BLaER1 treated with 17β-estradiol and CSF1 and Interleukin-3, amounts not matched to agents 10 nM and 100 nM (cell line): ENCODE results near the gene FCRL4.

Source experiments
- H3K27ac ChIP-seq, 11 experiments: shearing (Covaris generic); formaldehyde crosslinking; 2 replicates each; pipeline ENCODE4 v1.8.1; 2022
- H3K27me3 ChIP-seq, 11 experiments: shearing (Covaris generic); formaldehyde crosslinking; 2 replicates each; pipeline ENCODE4 v1.8.1; 2022
- H3K36me3 ChIP-seq, 11 experiments: shearing (Covaris generic); formaldehyde crosslinking; 2 replicates each; pipeline ENCODE4 v1.8.1; 2022
- H3K4me1 ChIP-seq, 10 experiments: shearing (Covaris generic); formaldehyde crosslinking; 2 replicates each; pipeline ENCODE4 v1.8.1; 2022
- H3K4me2 ChIP-seq, 11 experiments: shearing (Covaris generic); formaldehyde crosslinking; 2 replicates each; pipeline ENCODE4 v1.8.1; 2022
- H3K4me3 ChIP-seq, 10 experiments: shearing (Covaris generic); formaldehyde crosslinking; 2 replicates each; pipeline ENCODE4 v1.8.1; 2022
- H3K9ac ChIP-seq, 11 experiments: shearing (Covaris generic); formaldehyde crosslinking; 2 replicates each; pipeline ENCODE4 v1.8.1; 2022
- H3K9me3 ChIP-seq, 11 experiments: shearing (Covaris generic); formaldehyde crosslinking; replicated peaks in 1 of 11; 2 replicates each; pipeline ENCODE4 v1.8.1; 2022
- H4K20me1 ChIP-seq, 11 experiments: shearing (Covaris generic); formaldehyde crosslinking; 2 replicates each; pipeline ENCODE4 v1.8.1; 2022
- Cebpa-rat ChIP-seq, 11 experiments: shearing (Covaris generic); IDR thresholded peaks; 2 replicates each; pipeline ENCODE4 v1.8.1; 2022

FCRL4 gene

DNA sequence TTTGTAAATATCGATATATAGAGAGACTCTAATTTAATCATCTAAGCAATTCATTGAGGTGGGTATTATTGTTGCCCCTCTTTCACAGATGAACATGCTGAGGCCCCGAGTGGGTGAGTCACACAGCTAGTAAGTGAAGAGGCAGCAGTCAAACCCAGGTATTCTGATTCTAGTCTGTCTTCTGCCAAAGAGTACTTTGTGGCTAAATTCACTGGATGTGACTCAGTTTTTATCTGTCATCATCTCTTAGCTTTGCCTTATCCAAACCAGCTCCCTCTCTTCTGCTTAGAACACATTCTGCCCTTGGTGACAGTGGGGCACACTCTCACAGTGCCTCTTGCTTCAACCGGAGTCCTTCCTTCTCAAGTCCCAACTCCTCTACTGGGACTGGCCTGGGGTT is 57.0 kb downstream of the FCRL4 start:
- Histone ChIP-seq H3K27ac (no peak overlapping the region), H3K4me3 (no peak overlapping the region), H3K9me3 (peaks cover 0 to 12% (median 7%) of the 10 kb centered on the region in 11 experiments; a peak in 8 of 22 replicates), H3K27me3 (no peaks in the 10 kb centered on the region), H4K20me1 (no peaks in the 10 kb centered on the region), H3K4me2 (no peak overlapping the region), H3K9ac (no peak overlapping the region), H3K36me3 (no peaks in the 10 kb centered on the region), H3K4me1 (no peaks in the 10 kb centered on the region)
- no peak for TF ChIP-seq Cebpa-rat (IDR thresholded peaks at IDR 0.05)

DNA sequence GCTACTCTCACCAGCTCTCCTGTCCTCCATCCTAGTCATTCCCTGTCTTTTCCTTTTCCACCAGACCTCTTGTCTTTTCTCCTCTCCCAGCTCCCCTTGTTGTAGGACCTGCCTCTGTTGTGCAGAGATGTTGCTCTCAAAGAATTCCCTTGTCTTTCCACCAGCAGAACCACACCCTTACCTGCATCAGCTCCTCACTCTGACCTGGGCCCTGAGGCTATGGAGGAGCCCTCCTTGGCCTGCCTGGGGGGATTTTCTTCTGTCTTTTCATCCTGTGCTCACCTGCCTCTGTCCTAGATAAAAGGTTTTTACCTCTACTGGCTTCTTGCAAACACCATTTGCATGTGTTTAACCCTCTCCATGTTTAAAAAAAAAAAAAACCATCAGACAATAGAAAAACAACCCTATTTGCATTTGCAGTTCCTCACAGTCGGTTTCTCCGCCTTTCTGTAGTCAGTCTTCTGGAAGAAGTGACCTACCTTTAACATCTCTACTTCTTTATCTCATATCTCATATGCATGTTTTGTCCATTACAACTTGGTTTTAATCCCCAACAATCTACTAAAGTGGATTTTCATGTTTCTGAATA is 57.6 kb downstream of the FCRL4 start:
- no peak for TF ChIP-seq Cebpa-rat (IDR thresholded peaks at IDR 0.05)
- Histone ChIP-seq H3K36me3 (no peaks in the 10 kb centered on the region), H3K27me3 (no peaks in the 10 kb centered on the region), H3K9ac (no peak overlapping the region), H3K4me2 (no peak overlapping the region), H3K4me3 (no peak overlapping the region), H3K4me1 (no peaks in the 10 kb centered on the region), H3K27ac (no peak overlapping the region), H4K20me1 (no peaks in the 10 kb centered on the region), H3K9me3 (peaks cover 0 to 12% (median 7%) of the 10 kb centered on the region in 11 experiments; a peak in 8 of 22 replicates)

DNA sequence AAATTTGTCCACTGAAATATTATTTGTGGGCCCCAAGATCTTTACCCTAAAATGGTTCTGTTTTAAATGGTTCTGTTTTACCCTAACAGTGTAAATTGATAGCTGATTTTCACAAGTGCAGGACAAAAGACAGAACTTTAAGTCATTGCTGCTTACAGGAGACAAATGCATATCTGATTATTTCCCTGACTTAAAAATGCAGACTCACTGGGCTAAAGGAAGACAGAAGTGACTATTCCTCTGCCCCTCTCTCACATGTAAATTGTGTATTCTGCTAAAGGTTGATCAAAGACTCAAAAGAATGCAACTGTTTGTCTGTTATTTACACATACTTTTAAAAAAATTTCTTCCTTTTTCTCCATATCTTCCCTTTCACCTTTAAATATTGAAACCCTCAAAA is 58.3 kb downstream of the FCRL4 start:
- no peak overlapping the region for H3K4me3 ChIP-seq
- no peaks in the 10 kb centered on the region for H3K36me3 ChIP-seq
- no peaks in the 10 kb centered on the region for H3K27me3 ChIP-seq
- no peak overlapping the region for H3K4me2 ChIP-seq
- no peaks in the 10 kb centered on the region for H3K4me1 ChIP-seq
- no peak overlapping the region for H3K27ac ChIP-seq
- H3K9me3 ChIP-seq: peaks cover 0 to 12% (median 7%) of the 10 kb centered on the region in 11 experiments; a peak in 8 of 22 replicates
- no peaks in the 10 kb centered on the region for H4K20me1 ChIP-seq
- no peak for TF ChIP-seq Cebpa-rat (IDR thresholded peaks at IDR 0.05)
- H3K9ac ChIP-seq: no peak overlapping the region

DNA sequence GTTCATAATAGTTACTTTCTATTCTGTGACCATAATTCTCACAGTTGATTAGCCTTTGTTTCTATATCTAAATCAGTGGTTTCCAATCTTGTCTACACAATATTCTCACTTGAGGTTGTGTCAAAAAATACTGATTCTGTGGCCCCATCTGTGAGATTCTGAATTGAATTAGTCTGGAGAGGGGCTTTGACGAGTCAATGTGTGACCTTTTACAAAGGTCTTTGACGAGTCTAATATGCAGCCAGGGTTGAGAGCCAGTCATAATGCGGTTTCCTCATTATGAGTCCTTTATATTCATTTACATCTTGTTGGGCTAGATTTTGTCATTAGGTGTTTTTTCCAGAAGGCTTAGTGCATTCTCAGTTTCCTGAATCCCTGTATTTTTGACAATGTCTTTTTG is 65.3 kb downstream of the FCRL4 start:
- Histone ChIP-seq H3K4me2 (no peak overlapping the region), H3K27me3 (no peaks in the 10 kb centered on the region), H4K20me1 (no peaks in the 10 kb centered on the region), H3K9me3 (peaks cover 0 to 6% (median 5%) of the 10 kb centered on the region in 11 experiments; a peak in 8 of 22 replicates), H3K4me1 (no peaks in the 10 kb centered on the region), H3K4me3 (no peak overlapping the region), H3K9ac (no peak overlapping the region), H3K27ac (no peak overlapping the region), H3K36me3 (no peaks in the 10 kb centered on the region)
- no peak for TF ChIP-seq Cebpa-rat (IDR thresholded peaks at IDR 0.05)

DNA sequence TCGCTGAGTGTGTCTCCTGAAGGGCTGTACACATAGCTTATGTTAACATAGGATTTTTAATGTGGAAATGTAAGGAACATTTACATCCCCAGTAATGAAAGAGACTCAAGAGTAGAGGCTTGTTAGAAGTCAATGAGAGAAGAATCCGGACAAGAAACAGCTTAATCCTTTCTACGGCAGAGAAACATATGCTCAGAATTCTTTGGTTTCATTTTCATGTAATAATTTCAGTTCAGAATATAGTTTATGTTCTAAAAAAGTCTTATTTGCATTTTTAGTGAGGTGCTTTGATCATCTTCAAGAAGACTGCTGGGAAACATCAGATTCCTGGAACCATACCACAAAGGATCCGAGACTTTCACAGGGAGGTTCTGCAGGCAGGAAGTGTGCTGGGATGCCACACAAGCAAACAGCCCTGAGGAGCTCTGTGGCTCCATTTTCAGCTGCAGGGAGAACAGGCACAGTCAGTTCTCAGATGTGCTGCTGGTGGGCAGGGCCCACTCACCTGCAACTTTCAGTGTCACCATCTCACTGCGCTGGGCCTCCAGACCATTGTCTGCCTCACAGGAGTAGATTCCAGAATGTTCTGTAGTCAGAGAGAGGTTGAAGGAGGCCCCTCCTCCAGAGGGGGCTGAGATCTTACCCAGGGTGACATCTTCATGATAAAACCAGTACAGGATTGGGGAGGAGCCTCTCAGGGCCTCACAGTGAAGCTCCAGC is 74.0 kb downstream of the FCRL4 start:
- H4K20me1 ChIP-seq: no peaks in the 10 kb centered on the region
- H3K36me3 ChIP-seq: no peaks in the 10 kb centered on the region
- no peak overlapping the region for H3K27ac ChIP-seq
- H3K9me3 ChIP-seq: no peaks in the 10 kb centered on the region
- H3K4me1 ChIP-seq: peaks cover 0 to 3% (median 0%) of the 10 kb centered on the region in 10 experiments; a peak in 1 of 20 replicates
- H3K4me3 ChIP-seq: no peak overlapping the region
- no peak overlapping the region for H3K4me2 ChIP-seq
- no peak overlapping the region for H3K9ac ChIP-seq
- no peaks in the 10 kb centered on the region for H3K27me3 ChIP-seq
- TF ChIP-seq Cebpa-rat (IDR thresholded peaks at IDR 0.05): no peak
